Activated CD4-positive, CD25-positive, alpha-beta regulatory T cell (primary cell): ENCODE results near the gene KCNH1.

Experiments used
- DNase-seq, 4 experiments: peaks; one replicate each; lab custom pipeline; 2025; lab: John Stamatoyannopoulos, UW

The KCNH1 gene

GRCh38 chr1:210715072-210715471, 418.9 kb downstream of the KCNH1 start:
- DNase-seq: no peak

DNA sequence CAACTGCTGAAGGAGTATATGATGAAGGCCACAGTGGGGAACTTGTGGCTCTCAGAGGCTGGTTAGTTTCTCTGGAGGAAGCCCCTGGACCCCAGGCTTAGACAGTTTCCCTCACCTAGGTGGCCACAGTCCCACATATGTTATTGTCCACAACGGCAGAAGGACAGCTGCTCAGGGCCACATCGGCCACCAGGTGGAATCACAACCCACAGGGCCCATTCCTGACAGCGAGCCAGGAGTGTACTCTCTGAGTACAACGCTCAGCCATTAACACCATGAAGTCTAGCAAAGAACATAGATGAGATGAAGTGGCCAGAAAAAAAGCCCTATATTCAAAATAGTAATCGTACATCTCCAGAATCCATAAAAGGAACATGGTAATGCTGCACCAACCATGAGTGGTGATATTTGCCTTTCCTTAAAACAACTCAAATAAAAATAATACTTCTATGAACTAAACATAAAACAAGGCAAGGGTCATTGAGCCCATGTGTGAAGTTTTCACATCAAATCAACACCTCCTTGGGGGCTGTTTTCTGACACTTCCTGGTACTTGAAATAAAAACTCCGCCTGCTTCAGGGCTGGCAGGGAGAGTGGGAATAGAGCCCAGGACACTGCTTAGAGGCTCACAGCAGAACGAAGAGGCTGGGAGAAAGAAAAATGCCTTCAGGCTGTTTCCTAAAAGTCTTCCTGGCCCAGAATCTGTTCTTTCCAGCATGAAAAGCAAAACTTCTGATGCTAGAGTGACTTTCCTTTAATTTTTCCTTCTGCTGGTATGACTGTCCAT, 421.9 kb downstream of the KCNH1 start:
- DNase-seq: no peak

GRCh38 chr1:210709701-210710100, 424.2 kb downstream of the KCNH1 start:
- DNase-seq: no peak

GRCh38 chr1:210707300-210708240, 426.4 kb downstream of the KCNH1 start:
- DNase-seq: no peak

DNA sequence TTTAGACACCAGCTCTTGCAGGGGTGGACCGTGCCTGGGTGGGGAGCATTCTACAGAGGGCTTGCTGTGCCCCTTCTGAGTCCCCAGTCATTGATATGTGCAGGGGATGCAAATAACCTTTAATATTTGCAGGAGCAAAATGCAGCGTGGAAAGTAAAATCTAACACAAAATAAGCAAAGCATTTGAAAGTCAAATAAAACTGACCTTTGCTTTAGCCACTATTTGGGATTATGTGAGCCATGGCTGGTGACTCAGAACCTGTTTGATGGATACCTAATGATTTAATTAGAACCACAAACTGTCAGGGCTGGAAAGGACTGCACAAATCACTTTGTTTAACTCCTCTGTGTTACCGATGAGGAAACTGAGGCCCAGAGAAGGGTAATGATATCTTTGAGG, 427.7 kb downstream of the KCNH1 start:
- DNase-seq: no peak

- no peak for DNase-seq
These were observed 428.9 kb downstream of the KCNH1 start for GRCh38 chr1:210705086-210705485.

- no peak for DNase-seq
These were observed 430.4 kb downstream of the KCNH1 start for GRCh38 chr1:210703593-210703992.

- DNase-seq: no peak
These were observed 431.4 kb downstream of the KCNH1 start for GRCh38 chr1:210702506-210702905.

- no peak for DNase-seq
These were observed 433.4 kb downstream of the KCNH1 start for GRCh38 chr1:210700511-210700910.

GRCh38 chr1:210700083-210700482, 433.9 kb downstream of the KCNH1 start:
- no peak for DNase-seq

DNA sequence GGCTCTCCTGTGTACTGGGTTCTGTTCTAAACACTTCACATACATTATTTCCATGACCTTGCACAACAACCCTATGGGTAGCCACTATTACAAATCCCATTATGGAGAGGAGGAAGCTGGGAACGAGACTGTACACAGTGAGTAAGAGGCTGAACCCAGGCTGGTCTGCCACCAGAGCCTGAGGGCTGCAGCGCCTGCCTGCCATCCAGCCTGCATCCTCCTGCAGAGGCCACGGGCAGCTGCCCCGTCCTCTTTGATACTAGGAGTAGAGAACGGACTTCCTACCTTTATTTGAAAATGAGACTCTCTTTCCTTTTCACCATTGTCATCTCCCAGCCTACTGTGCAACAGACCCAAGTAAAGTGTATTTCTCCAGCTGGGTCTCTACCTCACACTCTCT, 435.3 kb downstream of the KCNH1 start:
- no peak for DNase-seq

- DNase-seq: no peak
These were observed 436.8 kb downstream of the KCNH1 start for GRCh38 chr1:210697185-210697584.

DNA sequence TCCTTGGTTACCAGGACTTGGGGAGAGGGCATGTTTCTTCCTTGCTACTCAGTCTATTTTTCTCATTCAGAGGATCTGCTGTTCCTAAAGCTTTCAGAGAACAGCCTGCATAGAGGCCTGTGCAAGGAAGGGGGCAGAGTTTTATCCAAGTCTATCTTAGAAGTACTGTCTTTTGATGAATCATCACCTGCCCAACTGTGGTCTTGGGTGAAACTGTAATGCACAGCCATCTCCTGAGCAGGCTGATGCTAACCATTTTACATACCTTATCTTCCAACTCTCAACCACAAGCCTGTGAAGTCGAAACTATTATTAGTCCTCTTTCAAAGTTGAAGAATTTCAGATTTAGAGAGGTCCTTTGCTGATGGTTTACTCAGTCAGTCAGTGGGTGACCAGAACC, 437.2 kb downstream of the KCNH1 start:
- no peak for DNase-seq

DNA sequence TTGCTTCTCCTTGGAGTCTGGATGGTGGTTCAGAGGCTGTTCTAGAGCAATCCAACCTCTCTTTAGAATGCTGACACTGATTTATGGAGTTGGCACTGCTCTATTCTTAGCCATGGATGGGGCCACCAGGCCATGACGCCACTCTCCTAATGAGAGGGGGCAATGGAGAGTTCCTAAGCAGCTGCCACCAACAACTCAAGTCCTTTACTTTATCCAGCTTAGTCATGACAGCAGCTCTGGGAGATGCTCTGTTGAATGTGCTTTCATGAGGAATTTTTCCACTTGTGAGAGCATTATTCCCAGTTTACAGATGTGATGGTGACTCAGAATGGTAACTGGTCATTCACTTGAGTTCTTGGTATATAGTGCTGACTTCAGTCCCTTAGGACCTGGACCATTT, 438.9 kb downstream of the KCNH1 start:
- no peak for DNase-seq

DNA sequence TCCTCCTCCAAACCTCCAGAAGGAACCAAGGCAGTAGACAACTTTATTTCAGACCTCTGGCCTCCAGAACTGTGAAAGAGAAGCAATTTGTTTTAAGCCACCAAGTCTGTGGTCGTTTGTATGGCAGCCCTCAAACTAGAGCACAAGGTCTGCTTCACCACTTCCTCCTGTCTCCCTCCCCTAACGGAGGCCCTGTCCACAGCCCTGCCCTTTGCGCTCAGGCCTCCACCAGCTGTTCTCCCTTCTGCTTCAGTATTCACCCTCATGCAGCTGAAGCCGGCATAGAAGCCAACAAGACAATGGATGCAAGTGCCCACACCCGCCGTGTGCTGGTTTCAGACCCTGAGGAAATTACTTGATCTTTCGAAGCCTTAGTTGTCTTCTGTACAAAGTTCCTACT, 441.2 kb downstream of the KCNH1 start:
- DNase-seq: no peak

GRCh38 chr1:210691039-210691610, 442.8 kb downstream of the KCNH1 start:
- DNase-seq: no peak

DNA sequence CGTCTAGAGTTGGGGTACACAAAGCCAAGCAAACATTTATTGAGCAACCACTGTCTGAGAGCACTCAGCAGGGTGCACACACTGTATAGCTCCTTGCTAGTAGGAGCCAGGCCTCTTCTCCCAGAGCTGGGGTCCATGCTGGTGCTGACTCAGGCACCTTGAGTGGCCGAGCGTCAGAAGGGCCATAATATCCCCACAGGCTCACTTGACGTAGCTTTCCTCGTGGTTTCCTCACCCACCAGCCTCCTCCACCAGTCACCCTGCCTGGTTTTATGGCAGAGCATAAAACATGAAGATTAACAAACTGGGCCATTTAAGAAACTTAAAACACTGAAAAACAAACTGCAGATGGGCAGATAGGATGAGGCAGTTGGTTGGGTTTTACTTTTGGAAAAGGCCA, 443.7 kb downstream of the KCNH1 start:
- no peak for DNase-seq

DNA sequence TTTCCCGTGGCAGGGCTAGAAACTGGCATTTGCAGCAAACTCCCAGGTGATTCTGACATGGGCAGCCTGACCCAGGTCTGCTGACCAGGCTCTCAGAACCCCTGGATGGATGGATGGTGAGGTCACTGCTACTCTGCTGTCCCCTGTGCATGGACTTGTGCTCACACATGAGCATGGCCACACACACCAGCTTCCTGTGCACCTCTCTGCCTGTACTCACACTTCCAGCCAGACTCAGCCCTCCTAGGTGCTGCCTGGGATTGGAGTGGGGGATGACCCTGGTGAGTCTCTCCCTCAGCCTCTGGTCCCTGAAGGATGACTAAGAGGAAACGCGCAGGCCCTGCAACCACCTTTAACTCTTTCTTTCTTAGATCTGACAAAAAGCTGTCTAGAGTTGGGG, 444.1 kb downstream of the KCNH1 start:
- DNase-seq: no peak

DNA sequence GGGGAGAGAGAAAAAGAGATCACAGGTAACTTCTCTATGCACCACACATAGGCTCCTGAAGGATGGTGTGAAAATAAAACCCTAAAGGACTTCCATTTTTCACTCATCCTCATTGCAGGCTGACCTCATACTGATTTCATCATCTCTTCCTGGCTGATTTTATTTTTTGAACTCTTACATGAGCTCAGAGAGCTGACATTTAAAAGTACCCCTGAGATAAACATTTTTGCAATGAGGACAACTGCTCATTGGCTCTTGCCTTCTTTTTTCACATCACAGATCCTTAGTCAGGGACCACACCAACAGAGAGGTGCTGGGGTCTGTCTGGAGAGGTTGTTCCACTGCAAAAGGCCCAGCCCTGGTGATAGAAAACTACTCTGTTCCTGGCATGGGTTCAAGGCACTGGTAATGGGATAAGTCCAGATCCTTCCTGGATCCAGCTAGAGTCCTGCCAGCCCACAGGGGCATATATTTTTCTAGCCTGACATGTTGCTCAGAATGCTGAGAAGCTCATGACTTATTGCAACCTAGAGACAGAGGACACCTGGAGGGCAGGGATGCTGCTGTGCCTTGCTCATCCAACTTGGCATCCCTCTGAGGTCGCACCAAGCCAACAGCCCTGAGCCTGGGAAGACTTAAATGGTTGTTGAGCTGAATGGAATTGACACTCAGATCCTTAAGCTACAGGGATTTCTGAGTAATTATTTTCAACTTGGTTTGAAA, 445.3 kb downstream of the KCNH1 start:
- DNase-seq: no peak

- no peak for DNase-seq
These were observed 446.2 kb downstream of the KCNH1 start for GRCh38 chr1:210687582-210688279.

- no peak for DNase-seq
These were observed 447.1 kb downstream of the KCNH1 start for GRCh38 chr1:210686841-210687240.

- no peak for DNase-seq
These were observed 448.7 kb downstream of the KCNH1 start for GRCh38 chr1:210685295-210685650.
